Measurements from ENCODE around the gene SHANK2.

- TF ChIP-seq CTCF (IDR thresholded peaks at IDR 0.05) (no peak), EP300 (IDR thresholded peaks at IDR 0.05; ENCODE audit: low read depth) (no peak), POLR2AphosphoS5 (IDR thresholded peaks at IDR 0.05) (no peak)
These were observed 3.7 kb downstream of the SHANK2 start for GRCh38 chr11:71248656-71249055.
